ENCODE measurements around the gene WNK1.

- no peak for TF ChIP-seq CTCF (IDR thresholded peaks at IDR 0.05)
- no peak for TF ChIP-seq POLR2A (IDR thresholded peaks at IDR 0.05)
Measured at GRCh38 chr12:780750-781379, 28.5 kb downstream of the WNK1 start.

All from adrenal gland (tissue), 5 donors.